Coronary artery (tissue), 2 donors: ENCODE measurements around the gene CD300A.

Source experiments
- DNase-seq: peaks from one replicate; pipeline ENCODE4 v3.0.0-alpha.2; 2017; ENCODE audit warnings: low spot score
- H3K27ac ChIP-seq, 2 donors: fragments of 200-600 bp; sonication (generic); one replicate each; pipeline ENCODE4 v1.5.1; 2016 to 2019
- H3K4me3 ChIP-seq: fragments of 200-600 bp; sonication (generic); 2 replicates; pipeline ENCODE4 v1.5.1; 2016; ENCODE audit warnings: mild to moderate bottlenecking, moderate library complexity
- CTCF ChIP-seq: fragments of 200-600 bp; sonication (generic); IDR thresholded peaks from one replicate; pipeline ENCODE4 v1.5.1; 2019; ENCODE audit warnings: antibody characterized with exemption

The CD300A gene

GRCh38 chr17:74432424-74432690, 34.1 kb upstream of the CD300A start:
- no peak for DNase-seq
- Histone ChIP-seq H3K4me3 (peak overlapping the region; percentile 80), H3K27ac (peak overlapping the region; percentile 97 to 98)
- no peak for TF ChIP-seq CTCF

- DNase-seq: no peak
- Histone ChIP-seq H3K4me3 (peak overlapping the region; percentile 80), H3K27ac (peak overlapping the region; percentile 97 to 98)
- TF ChIP-seq CTCF: no peak
These were observed 33.6 kb upstream of the CD300A start for GRCh38 chr17:74432766-74433391.

GRCh38 chr17:74433421-74434121, 32.9 kb upstream of the CD300A start:
- H3K27ac ChIP-seq: peak overlapping the region; percentile 97 to 98
- TF ChIP-seq CTCF: no peak
- H3K4me3 ChIP-seq: peak overlapping the region; percentile 80
- peak; percentile 82 for DNase-seq

- no peak for DNase-seq
- no peak for TF ChIP-seq CTCF
- Histone ChIP-seq H3K4me3 (peak overlapping the region; percentile 13), H3K27ac (peak overlapping the region; percentile 31 to 54)
These were observed 30.6 kb upstream of the CD300A start for GRCh38 chr17:74435775-74436359.

GRCh38 chr17:74437702-74438101, 28.7 kb upstream of the CD300A start:
- no peak for TF ChIP-seq CTCF
- Histone ChIP-seq H3K4me3 (no peak overlapping the region), H3K27ac (no peak overlapping the region)
- DNase-seq: no peak

- no peak overlapping the region for H3K4me3 ChIP-seq
- DNase-seq: no peak
- no peak for TF ChIP-seq CTCF
- peak overlapping the region in 1 of 2 donors; percentile 24 for H3K27ac ChIP-seq
These were observed 26.5 kb upstream of the CD300A start for GRCh38 chr17:74439691-74440567.
